Measurements from ENCODE around the gene ZC3HAV1.

The ZC3HAV1 gene

DNA sequence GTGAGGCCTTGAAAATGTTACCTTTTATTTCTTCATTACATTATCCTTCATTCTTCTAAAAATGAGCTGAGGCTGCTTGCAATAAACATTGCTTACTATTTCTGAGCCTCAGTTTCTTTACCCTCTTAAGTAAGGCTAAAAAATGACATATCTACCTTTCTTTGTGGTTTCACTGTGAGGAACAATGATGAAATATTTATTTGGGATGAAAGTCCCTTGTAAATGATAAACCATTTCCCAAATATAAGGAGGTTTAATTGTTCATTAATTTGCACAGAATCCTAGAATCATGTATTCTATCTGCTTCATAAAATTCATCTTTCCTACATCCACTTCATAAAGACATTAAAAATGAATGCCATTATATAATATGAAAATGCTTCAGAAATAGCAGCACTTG, 27.9 kb downstream of the ZC3HAV1 start:
- H4K91ac ChIP-seq (ENCODE audit: low read depth, low read length), result no peak overlapping the region
- H3K4me3 ChIP-seq (ENCODE audit: low read depth, low read length), result no peak overlapping the region
- H3K18ac ChIP-seq (ENCODE audit: low read length), result no peak overlapping the region
- no peak overlapping the region for H3K23ac ChIP-seq (ENCODE audit: low read length)
- H3K36me3 ChIP-seq (ENCODE audit: control insufficient read depth in 1 of 2, insufficient read depth in 2 of 2, low read length in 2 of 2), result peaks cover 6 to 14% of the 10 kb centered on the region in 2 experiments
- H4K8ac ChIP-seq (ENCODE audit: low read depth, low read length), result no peak overlapping the region
- H3K14ac ChIP-seq (ENCODE audit: low read length), result no peak overlapping the region
- H3K9ac ChIP-seq (ENCODE audit: low read length), result no peak overlapping the region
- H4K12ac ChIP-seq (ENCODE audit: low read depth, low read length), result no peak overlapping the region
- H2BK12ac ChIP-seq (ENCODE audit: low read length), result no peak overlapping the region
- no peak overlapping the region for H2AK5ac ChIP-seq (ENCODE audit: low read length)
- no peaks in the 10 kb centered on the region for H3K79me1 ChIP-seq (ENCODE audit: low read length)
- no peaks in the 10 kb centered on the region for H3K4me1 ChIP-seq (ENCODE audit: control insufficient read depth in 1 of 2, insufficient read depth in 2 of 2, low read length in 2 of 2)
- H2BK5ac ChIP-seq (ENCODE audit: low read depth, low read length, poor library complexity), result no peak overlapping the region
- peaks cover 2% of the 10 kb centered on the region for H3K9me3 ChIP-seq (ENCODE audit: insufficient read depth, low read depth, low read length)
- no peaks in the 10 kb centered on the region for H3K27me3 ChIP-seq (ENCODE audit: insufficient read depth, low read length)
- no peak overlapping the region for H2AFZ ChIP-seq (ENCODE audit: insufficient read depth, low read length, poor library complexity)
- H2BK120ac ChIP-seq (ENCODE audit: insufficient read depth, low read length, poor library complexity), result no peak overlapping the region
- no peak overlapping the region for H3K4ac ChIP-seq (ENCODE audit: low read depth, low read length)
- no peak overlapping the region for H3K4me2 ChIP-seq (ENCODE audit: low read length)
- no peaks in the 10 kb centered on the region for H3K79me2 ChIP-seq (ENCODE audit: control insufficient read depth, insufficient read depth, low read length, poor library complexity)
- no peak overlapping the region for H3K27ac ChIP-seq (ENCODE audit: low read depth, low read length)
- DNase-seq, result no peak

DNA sequence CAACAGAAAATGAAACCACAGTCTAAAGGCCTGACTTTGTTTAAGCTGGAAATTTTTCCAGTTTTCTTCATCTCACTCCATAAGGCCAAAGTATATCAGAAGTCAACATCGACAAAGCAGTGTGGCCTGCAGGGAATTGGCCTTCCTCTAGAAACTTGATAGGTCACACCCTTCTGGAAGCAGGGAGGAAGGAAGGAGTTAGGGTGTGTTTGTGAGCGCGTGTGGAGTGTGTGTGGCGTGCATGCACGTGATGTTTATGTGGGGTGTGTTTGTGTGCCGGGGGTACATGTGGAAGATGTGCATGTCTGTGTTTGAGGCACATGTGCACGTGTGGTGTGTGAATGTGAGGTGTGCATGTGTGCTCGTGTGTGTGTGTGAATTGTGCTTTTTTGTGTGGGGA, 28.6 kb downstream of the ZC3HAV1 start:
- no peak overlapping the region for H3K9ac ChIP-seq (ENCODE audit: low read length)
- 100% methylated on average over 4 of the region's 8 CpGs for WGBS (ENCODE audit: extremely low coverage, insufficient coverage, insufficient read length)
- no peak overlapping the region for H4K91ac ChIP-seq (ENCODE audit: low read depth, low read length)
- peaks cover 2% of the 10 kb centered on the region for H3K9me3 ChIP-seq (ENCODE audit: insufficient read depth, low read depth, low read length)
- H3K4me2 ChIP-seq (ENCODE audit: low read length), result no peak overlapping the region
- no peak overlapping the region for H3K27ac ChIP-seq (ENCODE audit: low read depth, low read length)
- no peak overlapping the region for H4K12ac ChIP-seq (ENCODE audit: low read depth, low read length)
- DNase-seq, result no peak
- no peak overlapping the region for H3K18ac ChIP-seq (ENCODE audit: low read length)
- H3K14ac ChIP-seq (ENCODE audit: low read length), result no peak overlapping the region
- H2AFZ ChIP-seq (ENCODE audit: insufficient read depth, low read length, poor library complexity), result no peak overlapping the region
- H3K27me3 ChIP-seq (ENCODE audit: insufficient read depth, low read length), result no peaks in the 10 kb centered on the region
- H2AK5ac ChIP-seq (ENCODE audit: low read length), result no peak overlapping the region
- no peak overlapping the region for H3K23ac ChIP-seq (ENCODE audit: low read length)
- H3K79me2 ChIP-seq (ENCODE audit: control insufficient read depth, insufficient read depth, low read length, poor library complexity), result no peaks in the 10 kb centered on the region
- peaks cover 6 to 11% of the 10 kb centered on the region in 2 experiments for H3K36me3 ChIP-seq (ENCODE audit: control insufficient read depth in 1 of 2, insufficient read depth in 2 of 2, low read length in 2 of 2)
- H3K4me1 ChIP-seq (ENCODE audit: control insufficient read depth in 1 of 2, insufficient read depth in 2 of 2, low read length in 2 of 2), result no peaks in the 10 kb centered on the region
- no peaks in the 10 kb centered on the region for H3K79me1 ChIP-seq (ENCODE audit: low read length)
- H2BK5ac ChIP-seq (ENCODE audit: low read depth, low read length, poor library complexity), result no peak overlapping the region
- no peak overlapping the region for H2BK120ac ChIP-seq (ENCODE audit: insufficient read depth, low read length, poor library complexity)
- no peak overlapping the region for H2BK12ac ChIP-seq (ENCODE audit: low read length)
- H4K8ac ChIP-seq (ENCODE audit: low read depth, low read length), result no peak overlapping the region
- H3K4me3 ChIP-seq (ENCODE audit: low read depth, low read length), result peak overlapping the region; percentile 11
- no peak overlapping the region for H3K4ac ChIP-seq (ENCODE audit: low read depth, low read length)

DNA sequence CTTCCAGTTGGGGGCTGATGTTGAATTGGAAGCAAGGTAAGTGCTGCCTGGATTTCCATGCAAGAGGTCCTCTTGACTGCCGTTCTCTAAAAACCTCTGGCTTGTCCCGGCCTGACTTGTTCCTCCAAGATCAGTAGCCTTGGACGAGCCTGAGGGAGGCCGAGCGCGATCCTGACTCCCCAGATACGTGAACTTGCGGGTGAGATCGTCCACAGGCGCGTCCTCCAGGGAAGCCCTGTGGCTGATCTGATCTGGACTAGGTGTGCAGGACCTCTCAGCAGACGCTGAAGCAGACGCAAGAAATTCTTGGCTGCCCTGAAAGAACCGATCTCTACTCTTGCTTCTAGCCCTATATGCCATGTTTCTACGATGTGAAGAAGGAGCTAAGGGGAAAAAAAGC, 29.7 kb downstream of the ZC3HAV1 start:
- peaks cover 2% of the 10 kb centered on the region for H3K9me3 ChIP-seq (ENCODE audit: insufficient read depth, low read depth, low read length)
- H2AK5ac ChIP-seq (ENCODE audit: low read length), result no peak overlapping the region
- no peak overlapping the region for H2BK5ac ChIP-seq (ENCODE audit: low read depth, low read length, poor library complexity)
- no peaks in the 10 kb centered on the region for H3K27me3 ChIP-seq (ENCODE audit: insufficient read depth, low read length)
- no peak overlapping the region for H2BK120ac ChIP-seq (ENCODE audit: insufficient read depth, low read length, poor library complexity)
- peaks cover 2% of the 10 kb centered on the region for H3K79me1 ChIP-seq (ENCODE audit: low read length)
- no peak overlapping the region for H3K27ac ChIP-seq (ENCODE audit: low read depth, low read length)
- no peak overlapping the region for H3K14ac ChIP-seq (ENCODE audit: low read length)
- no peak overlapping the region for H3K4me2 ChIP-seq (ENCODE audit: low read length)
- H4K8ac ChIP-seq (ENCODE audit: low read depth, low read length), result no peak overlapping the region
- no peak overlapping the region for H2AFZ ChIP-seq (ENCODE audit: insufficient read depth, low read length, poor library complexity)
- H2BK12ac ChIP-seq (ENCODE audit: low read length), result no peak overlapping the region
- no peak overlapping the region for H4K12ac ChIP-seq (ENCODE audit: low read depth, low read length)
- peaks cover 0 to under 1% of the 10 kb centered on the region in 2 experiments for H3K4me1 ChIP-seq (ENCODE audit: control insufficient read depth in 1 of 2, insufficient read depth in 2 of 2, low read length in 2 of 2)
- no peak for DNase-seq
- H3K4ac ChIP-seq (ENCODE audit: low read depth, low read length), result no peak overlapping the region
- H3K79me2 ChIP-seq (ENCODE audit: control insufficient read depth, insufficient read depth, low read length, poor library complexity), result no peaks in the 10 kb centered on the region
- H3K4me3 ChIP-seq (ENCODE audit: low read depth, low read length), result no peak overlapping the region
- peaks cover 6 to 14% of the 10 kb centered on the region in 2 experiments for H3K36me3 ChIP-seq (ENCODE audit: control insufficient read depth in 1 of 2, insufficient read depth in 2 of 2, low read length in 2 of 2)
- no peak overlapping the region for H3K18ac ChIP-seq (ENCODE audit: low read length)
- no CpG with 5 or more reads among the region's 15 CpGs for WGBS (ENCODE audit: extremely low coverage, insufficient coverage, insufficient read length)
- no peak overlapping the region for H4K91ac ChIP-seq (ENCODE audit: low read depth, low read length)
- H3K9ac ChIP-seq (ENCODE audit: low read length), result no peak overlapping the region
- no peak overlapping the region for H3K23ac ChIP-seq (ENCODE audit: low read length)

DNA sequence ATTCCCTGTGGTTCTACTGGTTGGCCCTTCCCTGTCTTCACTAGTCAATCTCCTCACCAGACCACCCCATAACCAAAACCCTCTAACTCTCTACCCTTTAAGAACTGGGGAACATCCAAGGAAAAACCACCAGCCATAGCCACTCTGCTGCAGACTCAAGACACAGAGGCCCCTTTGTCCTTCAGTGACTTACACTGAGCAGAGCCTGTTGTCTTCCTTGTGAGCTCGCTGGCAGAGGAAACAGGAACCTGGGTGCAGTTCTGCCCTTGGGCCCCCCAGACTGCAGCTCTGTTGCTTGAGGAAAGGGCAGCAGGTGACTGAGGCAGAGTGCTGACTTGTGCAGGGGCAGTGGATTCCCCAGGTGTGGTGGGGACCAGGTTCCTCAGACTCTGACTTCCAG, 30.6 kb downstream of the ZC3HAV1 start:
- H3K79me1 ChIP-seq (ENCODE audit: low read length), result peaks cover 3% of the 10 kb centered on the region
- H3K27ac ChIP-seq (ENCODE audit: low read depth, low read length), result no peak overlapping the region
- no peak overlapping the region for H4K91ac ChIP-seq (ENCODE audit: low read depth, low read length)
- H3K9me3 ChIP-seq (ENCODE audit: insufficient read depth, low read depth, low read length), result peaks cover 2% of the 10 kb centered on the region
- H3K27me3 ChIP-seq (ENCODE audit: insufficient read depth, low read length), result no peaks in the 10 kb centered on the region
- H2AFZ ChIP-seq (ENCODE audit: insufficient read depth, low read length, poor library complexity), result no peak overlapping the region
- no peak overlapping the region for H3K4me2 ChIP-seq (ENCODE audit: low read length)
- H2BK12ac ChIP-seq (ENCODE audit: low read length), result no peak overlapping the region
- no peak overlapping the region for H3K9ac ChIP-seq (ENCODE audit: low read length)
- H4K12ac ChIP-seq (ENCODE audit: low read depth, low read length), result no peak overlapping the region
- H2BK120ac ChIP-seq (ENCODE audit: insufficient read depth, low read length, poor library complexity), result no peak overlapping the region
- no peak overlapping the region for H4K8ac ChIP-seq (ENCODE audit: low read depth, low read length)
- H3K36me3 ChIP-seq (ENCODE audit: control insufficient read depth in 1 of 2, insufficient read depth in 2 of 2, low read length in 2 of 2), result peaks cover 6 to 14% of the 10 kb centered on the region in 2 experiments
- no peaks in the 10 kb centered on the region for H3K79me2 ChIP-seq (ENCODE audit: control insufficient read depth, insufficient read depth, low read length, poor library complexity)
- DNase-seq, result no peak
- peaks cover 0 to 2% of the 10 kb centered on the region in 2 experiments for H3K4me1 ChIP-seq (ENCODE audit: control insufficient read depth in 1 of 2, insufficient read depth in 2 of 2, low read length in 2 of 2)
- no peak overlapping the region for H3K14ac ChIP-seq (ENCODE audit: low read length)
- H3K4me3 ChIP-seq (ENCODE audit: low read depth, low read length), result no peak overlapping the region
- no peak overlapping the region for H2AK5ac ChIP-seq (ENCODE audit: low read length)
- no peak overlapping the region for H3K18ac ChIP-seq (ENCODE audit: low read length)
- no peak overlapping the region for H2BK5ac ChIP-seq (ENCODE audit: low read depth, low read length, poor library complexity)
- no peak overlapping the region for H3K4ac ChIP-seq (ENCODE audit: low read depth, low read length)
- no peak overlapping the region for H3K23ac ChIP-seq (ENCODE audit: low read length)
- no CpG with 5 or more reads among the region's 1 CpG for WGBS (ENCODE audit: extremely low coverage, insufficient coverage, insufficient read length)

Measured in trophoblast cell (in vitro differentiated cells and primary cell).